HUES6 (cell line): Measurements from ENCODE around the gene GRP.
"Not testable (repeated sequence)": the region's sequence is repeated elsewhere in the genome, so short reads cannot be mapped to it uniquely, and the experiment has no call there.

ENCODE experiments used
- H3K27ac ChIP-seq: 2 replicates; pipeline ENCODE4 v1.7.0; 2013; ENCODE audit warnings: low read depth, mild to moderate bottlenecking, low read length, inconsistent platforms
- H3K27me3 ChIP-seq: 2 replicates; pipeline ENCODE4 v1.6.1; 2013; ENCODE audit warnings: low read length; ENCODE audit not compliant: control insufficient read depth, insufficient read depth
- H3K36me3 ChIP-seq: 2 replicates; pipeline ENCODE4 v1.6.1; 2013; ENCODE audit warnings: low read length; ENCODE audit not compliant: control insufficient read depth, insufficient read depth
- H3K4me1 ChIP-seq: 2 replicates; pipeline ENCODE4 v1.6.1; 2013; ENCODE audit warnings: low read length; ENCODE audit not compliant: control insufficient read depth, insufficient read depth
- H3K4me3 ChIP-seq: 2 replicates; pipeline ENCODE4 v1.5.1; 2013; ENCODE audit warnings: low read depth, low read length
- H3K9ac ChIP-seq: one replicate; pipeline ENCODE4 v1.6.1; 2013; ENCODE audit warnings: mild to moderate bottlenecking, low read length
- H3K9me3 ChIP-seq: 2 replicates; pipeline ENCODE4 v1.6.1; 2013; ENCODE audit warnings: low read depth, low read length; ENCODE audit not compliant: control insufficient read depth, insufficient read depth

The GRP gene

GRCh38 chr18:59261842-59262241 is 41.9 kb downstream of the GRP start:
- peaks cover 46% of the 10 kb centered on the region for H3K27me3 ChIP-seq
- H3K27ac ChIP-seq, H3K4me1 ChIP-seq, H3K9me3 ChIP-seq, H3K36me3 ChIP-seq, H3K4me3 ChIP-seq, H3K9ac ChIP-seq: not testable (repeated sequence)

GRCh38 chr18:59262243-59262642 is 42.3 kb downstream of the GRP start:
- not testable (repeated sequence) for H3K4me1 ChIP-seq, H3K27ac ChIP-seq, H3K9ac ChIP-seq, H3K9me3 ChIP-seq, H3K36me3 ChIP-seq, H3K4me3 ChIP-seq
- peaks cover 50% of the 10 kb centered on the region for H3K27me3 ChIP-seq

DNA sequence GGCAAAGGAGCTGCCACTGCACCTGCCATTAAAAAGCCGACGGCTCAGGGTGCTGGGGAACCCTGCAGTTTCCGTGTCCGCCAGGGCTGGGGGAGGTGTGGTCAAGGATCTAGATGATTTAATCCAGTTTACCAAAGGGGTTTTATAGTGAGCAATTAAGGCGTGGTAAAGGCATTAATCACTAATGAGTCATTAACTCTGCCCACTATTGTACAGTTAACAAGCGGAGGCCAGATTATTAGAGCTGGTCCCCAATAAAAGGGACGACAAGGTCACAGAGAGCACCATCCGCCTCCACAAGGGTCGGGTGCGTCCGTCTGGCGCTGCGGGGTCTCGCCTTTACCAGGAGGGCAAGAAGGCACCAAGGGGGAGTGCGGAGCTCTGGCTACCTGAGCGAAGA is 43.7 kb downstream of the GRP start:
- Histone ChIP-seq H3K4me1 (peaks cover 20% of the 10 kb centered on the region), H3K9me3 (no peaks in the 10 kb centered on the region), H3K9ac (no peak overlapping the region), H3K27ac (no peak overlapping the region), H3K27me3 (peaks cover 64% of the 10 kb centered on the region), H3K4me3 (no peak overlapping the region), H3K36me3 (no peaks in the 10 kb centered on the region)

DNA sequence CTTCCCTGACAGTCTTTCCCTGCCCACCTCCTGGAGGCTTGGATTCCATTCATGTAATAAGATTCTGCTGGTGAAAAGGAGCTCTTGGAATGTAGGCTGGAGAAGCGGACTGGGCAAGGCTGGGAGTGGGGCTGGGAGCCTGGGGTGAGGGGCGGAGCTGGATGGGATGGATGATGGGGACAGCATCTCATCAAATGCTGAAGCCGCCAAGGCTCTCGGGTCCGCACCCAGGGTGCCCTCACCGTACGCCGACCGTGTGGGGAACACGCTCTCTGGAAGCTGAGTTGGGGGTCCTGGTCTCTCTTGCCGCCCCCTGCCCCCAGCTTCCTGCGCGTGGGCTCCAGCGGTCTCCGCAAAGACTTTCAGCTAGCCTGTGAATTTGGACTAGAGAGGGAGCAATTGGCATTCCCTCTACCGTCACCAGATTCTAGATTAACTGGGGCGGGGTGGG is 44.2 kb downstream of the GRP start:
- H3K27ac ChIP-seq = no peak overlapping the region
- no peak overlapping the region for H3K9ac ChIP-seq
- no peaks in the 10 kb centered on the region for H3K9me3 ChIP-seq
- no peaks in the 10 kb centered on the region for H3K36me3 ChIP-seq
- H3K4me1 ChIP-seq = peaks cover 20% of the 10 kb centered on the region
- peak overlapping the region; percentile 72; the same call in 1 of the 2 replicates for H3K4me3 ChIP-seq
- H3K27me3 ChIP-seq = peaks cover 68% of the 10 kb centered on the region

- H3K27me3 ChIP-seq = peaks cover 74% of the 10 kb centered on the region
- H3K4me3 ChIP-seq = peak overlapping the region; percentile 72
- no peak overlapping the region for H3K9ac ChIP-seq
- H3K27ac ChIP-seq = no peak overlapping the region
- H3K36me3 ChIP-seq = no peaks in the 10 kb centered on the region
- H3K4me1 ChIP-seq = peaks cover 20% of the 10 kb centered on the region
- H3K9me3 ChIP-seq = no peaks in the 10 kb centered on the region
These were observed 44.8 kb downstream of the GRP start for GRCh38 chr18:59264651-59265245.

DNA sequence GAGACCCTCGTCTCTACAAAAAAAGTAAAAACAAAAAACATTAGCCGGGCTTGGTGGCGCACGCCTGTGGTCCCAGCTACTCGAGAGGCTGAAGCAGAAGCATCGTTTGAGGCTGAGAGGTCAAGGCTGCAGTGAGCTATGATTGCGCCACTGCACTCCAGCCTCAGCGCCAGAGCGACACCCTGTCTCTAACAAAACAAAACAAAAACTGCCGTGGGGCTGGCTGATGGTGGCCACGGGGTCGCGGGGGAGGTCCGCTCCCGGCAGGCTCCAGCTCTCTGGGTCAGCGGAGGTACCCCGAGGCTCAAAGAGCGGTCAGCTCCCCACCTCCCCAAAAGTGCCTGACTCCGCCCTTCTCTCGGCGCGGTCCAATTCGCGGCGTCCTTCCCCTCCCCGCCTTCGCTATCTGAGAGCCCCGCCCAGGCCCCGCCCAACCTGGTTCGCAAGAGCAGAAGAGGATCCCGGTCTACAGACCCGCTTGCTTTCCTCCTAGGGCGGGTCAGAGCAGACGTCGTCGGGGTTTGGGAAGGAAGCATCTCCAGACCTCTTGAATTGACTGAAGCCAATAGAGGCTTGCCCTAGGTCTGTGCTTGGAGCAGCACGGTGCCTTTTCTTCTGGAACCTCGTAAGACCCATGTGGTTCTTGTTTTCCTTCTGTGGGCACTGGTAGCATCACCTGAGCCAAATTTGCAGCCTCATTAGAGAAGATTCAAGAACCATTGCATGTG is 45.5 kb downstream of the GRP start:
- Histone ChIP-seq H3K9ac (no peak overlapping the region), H3K27ac (no peak overlapping the region), H3K27me3 (peaks cover 81% of the 10 kb centered on the region), H3K9me3 (no peaks in the 10 kb centered on the region), H3K4me3 (peak overlapping the region; percentile 72), H3K4me1 (peaks cover 23% of the 10 kb centered on the region), H3K36me3 (no peaks in the 10 kb centered on the region)

DNA sequence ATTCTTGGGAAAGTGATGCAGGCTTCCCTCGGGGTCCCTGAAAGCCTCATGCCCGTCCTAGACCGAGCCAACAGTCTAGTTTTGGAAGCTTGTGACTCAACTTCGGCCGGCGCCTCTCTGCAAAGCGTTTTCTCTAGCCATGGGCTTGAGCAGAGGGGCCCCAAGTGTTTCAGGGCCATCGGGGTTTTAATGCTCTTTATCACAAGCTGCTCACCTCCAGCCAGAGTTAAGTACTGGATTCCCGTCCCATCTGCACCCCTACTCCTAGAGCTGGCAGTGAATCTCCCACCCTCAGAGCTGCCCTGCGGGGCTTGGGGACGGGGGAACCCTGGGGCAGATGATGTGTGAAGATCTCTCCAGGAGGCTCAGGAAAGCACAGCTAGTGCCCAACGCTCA is 46.0 kb downstream of the GRP start:
- Histone ChIP-seq H3K4me3 (peak overlapping the region; percentile 34; the same call in 1 of the 2 replicates), H3K9me3 (no peaks in the 10 kb centered on the region), H3K4me1 (peaks cover 28% of the 10 kb centered on the region), H3K27me3 (peaks cover 86% of the 10 kb centered on the region), H3K27ac (no peak overlapping the region), H3K9ac (no peak overlapping the region), H3K36me3 (no peaks in the 10 kb centered on the region)

DNA sequence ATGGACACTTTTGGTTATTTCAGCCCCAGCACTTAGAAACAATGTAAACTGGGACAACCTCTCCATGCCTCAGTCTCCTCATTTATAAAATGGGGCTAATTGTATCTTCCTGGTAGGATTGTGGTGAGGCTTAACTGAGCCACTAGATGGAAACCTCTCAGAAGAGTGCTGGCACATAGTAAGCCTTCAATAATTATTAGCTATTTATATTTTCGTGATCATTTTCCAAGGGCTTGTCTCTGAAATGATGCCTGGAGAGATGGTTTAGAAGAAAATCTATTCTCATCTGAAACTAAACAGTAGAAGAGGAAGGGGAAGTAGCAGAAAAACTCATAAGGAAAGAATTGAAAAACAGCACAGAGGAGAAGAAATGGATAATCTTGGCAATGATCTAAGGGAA is 46.5 kb downstream of the GRP start:
- Histone ChIP-seq H3K4me3 (no peak overlapping the region), H3K9me3 (no peaks in the 10 kb centered on the region), H3K27ac (no peak overlapping the region), H3K4me1 (peaks cover 29% of the 10 kb centered on the region), H3K36me3 (no peaks in the 10 kb centered on the region), H3K27me3 (peaks cover 91% of the 10 kb centered on the region), H3K9ac (no peak overlapping the region)

- Histone ChIP-seq H3K9ac (no peak overlapping the region), H3K27ac (no peak overlapping the region), H3K4me1 (peaks cover 32% of the 10 kb centered on the region), H3K9me3 (no peaks in the 10 kb centered on the region), H3K4me3 (0 out of 2 replicates have a peak overlapping the region, but pooled peaks have one; percentile 63), H3K36me3 (no peaks in the 10 kb centered on the region), H3K27me3 (peaks cover 96% of the 10 kb centered on the region)
These were observed 47.0 kb downstream of the GRP start for GRCh38 chr18:59266886-59267502.

DNA sequence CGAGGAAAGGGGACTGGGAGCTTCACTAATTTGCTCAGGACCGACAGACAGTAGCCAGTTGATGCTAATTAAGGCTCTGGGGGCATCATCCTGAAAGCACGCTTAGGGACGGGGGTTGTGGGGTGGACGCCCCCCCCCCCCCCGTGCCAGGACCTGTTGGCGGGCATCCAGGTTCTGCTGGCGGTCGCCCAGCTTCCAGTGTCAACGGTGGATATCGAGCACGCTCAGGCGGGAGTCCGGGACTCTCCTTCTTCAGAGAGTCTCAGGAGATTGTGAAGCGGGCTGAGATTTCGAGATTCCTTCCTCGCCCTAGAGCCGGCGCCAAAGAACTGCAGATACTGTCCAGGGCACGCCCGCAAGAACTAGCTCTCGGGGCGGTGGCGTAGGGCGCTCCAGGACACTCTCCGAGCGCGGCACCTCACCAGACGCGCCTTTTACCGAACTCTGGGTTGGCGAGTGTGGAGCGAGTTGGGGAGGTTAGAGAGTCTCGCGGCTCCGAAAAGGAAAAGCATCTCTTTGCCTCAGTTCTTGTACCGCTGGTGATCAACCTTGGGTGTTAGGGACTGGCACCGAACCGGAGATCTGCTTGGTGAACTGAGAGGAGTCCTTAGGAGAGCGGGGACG is 47.7 kb downstream of the GRP start:
- Histone ChIP-seq H3K4me1 (peaks cover 35% of the 10 kb centered on the region), H3K9ac (no peak overlapping the region), H3K9me3 (no peaks in the 10 kb centered on the region), H3K27ac (no peak overlapping the region), H3K36me3 (no peaks in the 10 kb centered on the region), H3K27me3 (peaks cover 99% of the 10 kb centered on the region), H3K4me3 (peak overlapping the region; percentile 63)
